HG03108 (cell line): Measurements from ENCODE around the gene OSTF1.

Source experiments
- ATAC-seq: cut with Tn5 transposase; IDR thresholded peaks from one replicate; pipeline ENCODE4 v1.9.1; 2021; ENCODE audit warnings: moderate library complexity; ENCODE audit not compliant: unreplicated experiment

OSTF1 gene

GRCh38 chr9:75161116-75161857, 73.0 kb downstream of the OSTF1 start:
- ATAC-seq: no peak

DNA sequence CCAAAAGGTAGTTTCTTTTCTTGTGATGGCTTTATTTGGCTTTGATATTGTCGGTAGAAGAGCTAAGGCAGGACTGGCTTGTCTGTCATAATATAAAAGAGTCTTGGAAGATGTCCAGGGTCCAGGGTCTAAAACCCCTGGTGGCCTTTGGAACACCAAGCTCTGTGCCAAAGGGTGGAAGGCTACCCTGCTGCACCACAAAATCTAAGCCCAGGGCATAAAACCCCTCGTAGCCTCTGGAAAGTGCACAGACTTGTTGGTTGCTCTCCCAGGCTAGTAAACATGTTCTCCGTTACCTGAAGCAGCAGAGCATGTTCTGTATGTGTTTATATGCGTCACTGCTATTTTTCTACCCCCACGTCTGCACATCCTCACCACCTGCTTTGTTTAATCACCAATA, 75.5 kb downstream of the OSTF1 start:
- ATAC-seq: no peak

- ATAC-seq: no peak
Observed at GRCh38 chr9:75164573-75164972, 76.3 kb downstream of the OSTF1 start.

GRCh38 chr9:75167281-75167680, 79.0 kb downstream of the OSTF1 start:
- no peak for ATAC-seq

DNA sequence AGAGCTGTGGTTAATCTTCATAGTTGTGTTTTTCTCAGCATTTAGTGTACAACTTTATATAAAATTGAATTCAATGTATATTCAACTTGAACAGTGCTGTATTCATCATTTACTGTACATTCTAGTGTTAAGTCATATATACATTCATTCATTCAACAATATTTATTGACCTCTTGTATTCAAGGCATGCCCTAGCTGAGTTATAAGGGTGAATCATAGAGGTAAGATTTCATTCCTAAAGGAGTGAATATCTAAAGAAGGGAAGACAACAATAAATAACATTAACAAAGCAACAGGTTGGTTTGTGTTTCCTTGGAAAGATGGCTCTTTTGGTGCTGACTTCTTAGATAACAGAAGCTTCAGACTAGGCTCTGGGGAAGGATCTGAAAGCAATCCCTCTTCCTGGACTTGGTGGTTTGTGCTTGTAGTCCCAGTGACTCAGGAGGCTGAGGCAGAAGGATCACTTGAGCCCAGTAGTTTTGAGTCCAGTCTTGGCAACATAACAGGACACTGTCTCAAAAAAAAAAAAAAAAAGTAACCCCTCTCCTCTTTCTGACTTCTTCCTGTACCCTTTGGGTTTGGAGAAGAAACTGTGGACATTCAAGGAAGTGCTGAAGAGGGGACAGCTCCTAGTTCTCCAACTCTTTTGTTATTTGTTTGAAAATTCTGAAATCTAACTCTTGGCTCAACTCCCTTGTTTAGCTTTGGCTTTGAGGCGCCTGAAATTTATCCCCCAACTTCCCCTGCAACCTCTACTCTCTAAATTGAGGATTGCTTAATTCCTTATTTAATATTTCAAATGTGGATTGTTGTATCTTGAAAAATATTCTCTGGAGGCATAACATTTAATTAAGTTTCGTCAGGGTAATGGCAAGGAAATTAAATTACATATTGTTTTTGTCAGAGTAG, 80.2 kb downstream of the OSTF1 start:
- ATAC-seq: no peak

GRCh38 chr9:75169623-75170022, 81.3 kb downstream of the OSTF1 start:
- no peak for ATAC-seq

DNA sequence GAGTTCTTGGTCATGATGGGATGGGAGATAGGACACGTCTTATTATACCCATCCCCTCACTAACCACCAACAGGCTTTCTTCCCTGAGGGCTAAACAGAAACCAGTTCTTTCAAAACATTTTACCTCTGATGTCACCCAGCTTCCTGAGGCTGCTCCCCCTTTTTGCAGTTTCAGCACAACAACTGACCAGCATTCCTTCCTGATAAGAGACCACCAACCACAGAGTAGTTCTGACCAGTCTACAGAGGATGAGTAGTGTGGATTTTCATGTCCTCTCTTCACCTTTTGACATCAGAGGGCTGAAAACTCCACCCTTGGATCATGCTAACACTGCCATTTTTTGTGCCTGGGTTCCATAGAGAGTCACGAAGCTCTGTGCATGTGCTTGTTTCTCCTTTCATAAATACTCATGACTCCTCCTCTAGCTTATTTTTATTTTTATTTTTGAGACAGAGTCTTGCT, 82.6 kb downstream of the OSTF1 start:
- ATAC-seq: no peak

DNA sequence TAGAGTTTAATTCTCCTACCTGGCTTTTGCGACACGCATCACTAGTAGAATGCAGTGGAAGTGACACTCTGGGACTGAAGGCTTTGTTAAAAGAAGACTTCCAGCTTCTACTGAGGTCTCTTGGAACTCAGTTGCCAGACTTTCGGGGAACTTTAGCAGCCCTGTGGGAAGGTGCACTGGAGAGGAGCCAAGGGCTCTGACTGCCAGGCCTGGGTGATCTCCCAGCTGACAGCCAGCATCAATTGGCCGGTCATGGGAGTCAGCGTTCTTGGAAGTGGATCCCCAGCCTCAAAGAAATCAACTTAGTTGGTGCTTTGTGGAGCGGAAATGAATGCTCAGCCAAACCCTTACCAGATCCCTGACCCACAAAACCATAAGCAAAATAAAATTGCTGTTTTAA, 87.1 kb downstream of the OSTF1 start:
- no peak for ATAC-seq

DNA sequence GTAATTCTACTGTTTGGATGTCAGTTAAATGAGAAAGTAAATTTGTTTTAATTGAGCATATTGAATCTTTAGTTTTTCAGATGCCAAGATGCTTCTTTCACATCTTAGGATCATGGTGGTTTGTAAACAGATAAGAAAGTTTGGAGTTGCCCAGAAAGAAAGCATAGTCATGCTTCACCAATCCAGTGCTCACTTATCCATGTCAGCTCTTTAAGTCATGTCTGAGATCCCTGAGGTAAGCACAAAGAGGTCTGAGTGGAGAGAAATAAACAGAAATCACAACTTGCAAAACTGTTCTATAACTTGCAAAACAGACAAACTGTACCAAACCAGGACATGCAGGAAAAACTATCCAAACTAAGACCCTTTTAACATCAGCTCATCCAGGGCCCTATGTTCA, 87.7 kb downstream of the OSTF1 start:
- no peak for ATAC-seq

DNA sequence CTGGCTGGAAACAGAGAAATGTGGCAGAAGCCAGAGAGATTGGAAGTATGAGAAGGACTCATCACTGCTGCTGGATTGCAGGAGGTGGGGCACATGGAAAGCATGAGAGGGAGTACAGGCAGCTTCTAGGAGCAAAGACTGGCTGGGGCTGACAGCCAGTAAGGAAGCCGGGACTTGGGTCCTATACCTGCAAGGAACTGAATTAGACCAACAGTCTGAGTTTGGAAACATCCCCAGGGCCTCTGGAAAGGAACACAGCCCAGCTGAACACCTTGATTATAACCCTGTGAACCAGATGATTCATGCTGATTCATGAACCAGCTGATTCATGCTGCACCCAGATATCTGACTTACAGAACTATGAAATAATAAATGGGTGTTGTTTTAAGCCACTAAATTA, 93.4 kb downstream of the OSTF1 start:
- ATAC-seq: no peak

DNA sequence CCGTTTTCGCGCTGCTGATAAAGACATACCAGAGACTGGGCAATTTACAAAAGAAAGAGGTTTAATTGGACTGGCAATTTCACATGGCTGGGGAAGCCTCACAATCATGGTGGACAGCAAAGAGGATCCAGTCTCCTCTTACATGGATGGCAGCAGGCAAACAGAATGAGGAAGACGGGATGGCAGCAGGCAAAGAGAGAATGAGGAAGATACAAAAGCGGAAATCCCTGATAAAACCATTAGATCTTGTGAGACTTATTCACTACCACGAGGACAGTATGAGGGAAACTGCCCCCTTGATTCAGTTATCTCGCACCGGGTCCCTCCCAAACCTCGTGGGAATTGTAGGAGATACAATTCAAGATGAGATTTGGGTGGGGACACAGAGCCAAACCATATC, 95.0 kb downstream of the OSTF1 start:
- ATAC-seq: no peak

GRCh38 chr9:75184471-75184870, 96.2 kb downstream of the OSTF1 start:
- no peak for ATAC-seq

DNA sequence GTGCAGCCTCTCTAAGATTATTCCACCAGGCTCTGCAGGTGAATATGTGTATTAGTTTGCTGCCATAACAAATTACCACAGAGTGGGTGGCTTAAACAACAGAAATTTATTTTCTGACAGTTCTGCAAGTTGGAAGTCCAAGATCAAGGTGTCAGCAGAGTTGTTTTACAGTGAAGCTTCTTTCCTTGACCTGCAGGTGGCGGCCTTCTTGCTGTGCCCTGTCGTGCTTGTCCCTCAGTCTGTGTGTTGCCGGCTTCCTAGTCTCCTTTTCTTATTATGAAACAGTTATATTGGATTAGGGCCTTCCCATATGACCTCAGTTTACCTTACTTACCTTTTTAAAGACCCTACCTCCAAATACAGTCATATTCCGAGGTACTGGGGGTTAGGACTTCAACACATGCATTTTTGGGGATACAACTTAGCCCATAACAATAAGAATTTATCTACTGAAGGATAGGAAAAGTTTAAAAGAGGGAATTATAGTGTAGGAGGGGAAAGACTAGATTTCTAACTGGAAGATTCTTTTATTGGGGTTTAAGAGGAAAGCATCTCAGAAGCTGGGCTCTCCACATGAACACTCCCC, 97.4 kb downstream of the OSTF1 start:
- ATAC-seq: peak; percentile 81

GRCh38 chr9:75186767-75187380, 98.6 kb downstream of the OSTF1 start:
- no peak for ATAC-seq

GRCh38 chr9:75188756-75189155, 100.4 kb downstream of the OSTF1 start:
- ATAC-seq: no peak

DNA sequence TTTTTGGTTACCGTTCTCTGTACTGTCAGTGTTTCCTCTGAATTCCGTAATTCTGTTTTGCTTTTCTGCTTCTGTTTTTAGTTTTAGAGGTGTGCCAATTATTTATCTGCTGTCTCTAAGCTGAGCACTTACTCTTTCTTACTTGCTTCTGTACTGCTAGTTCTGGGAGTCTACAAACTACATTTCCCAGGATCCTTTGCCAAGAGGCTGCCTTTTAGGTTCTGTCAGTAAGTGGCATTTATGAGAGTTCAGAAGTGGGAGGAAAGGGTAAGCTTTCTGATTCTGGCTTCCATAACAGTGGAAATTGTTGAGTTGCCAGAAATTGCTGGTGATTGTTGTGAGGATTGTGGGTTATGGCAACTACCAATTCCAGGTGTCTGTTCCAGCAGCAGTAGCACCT, 102.4 kb downstream of the OSTF1 start:
- no peak for ATAC-seq
